HG02678 (cell line): ENCODE data around the gene SEMA6A.

Source experiments
- ATAC-seq: cut with Tn5 transposase; IDR thresholded peaks from one replicate; pipeline ENCODE4 v1.9.1; 2021; ENCODE audit warnings: mild to moderate bottlenecking, moderate library complexity; ENCODE audit not compliant: unreplicated experiment

SEMA6A gene

GRCh38 chr5:116574367-116575325 is at the start of gene SEMA6A:
SEMA6A (minus strand) TSS chr5:116574823; CDS start chr5:116504944, 69,879 bp downstream.
- peak; percentile 56 for ATAC-seq

- ATAC-seq = no peak
Measured at GRCh38 chr5:116622375-116623050, 47.9 kb upstream of the SEMA6A start.

- ATAC-seq = no peak
Measured at GRCh38 chr5:116621599-116621998, 47.0 kb upstream of the SEMA6A start.

GRCh38 chr5:116616876-116617275 is 42.3 kb upstream of the SEMA6A start:
- no peak for ATAC-seq

GRCh38 chr5:116614603-116614920 is 39.9 kb upstream of the SEMA6A start:
- no peak for ATAC-seq

- ATAC-seq = peak; percentile 30
Measured at GRCh38 chr5:116613445-116613844, 38.8 kb upstream of the SEMA6A start.

GRCh38 chr5:116612431-116612830 is 37.8 kb upstream of the SEMA6A start:
- ATAC-seq = no peak

- no peak for ATAC-seq
Measured at GRCh38 chr5:116605310-116606070, 30.9 kb upstream of the SEMA6A start.

- ATAC-seq = no peak
Measured at GRCh38 chr5:116604805-116605204, 30.2 kb upstream of the SEMA6A start.

GRCh38 chr5:116600876-116601275 is 26.3 kb upstream of the SEMA6A start:
- no peak for ATAC-seq

GRCh38 chr5:116598911-116599310 is 24.3 kb upstream of the SEMA6A start:
- ATAC-seq = no peak

GRCh38 chr5:116595498-116595897 is 20.9 kb upstream of the SEMA6A start:
- no peak for ATAC-seq

GRCh38 chr5:116593340-116593739 is 18.7 kb upstream of the SEMA6A start:
- ATAC-seq = no peak

- ATAC-seq = no peak
Measured at GRCh38 chr5:116585227-116585626, 10.6 kb upstream of the SEMA6A start.

- ATAC-seq = no peak
Measured at GRCh38 chr5:116583862-116584222, 9.2 kb upstream of the SEMA6A start.

- peak; percentile 63 for ATAC-seq
Measured at GRCh38 chr5:116583085-116583861, 8.7 kb upstream of the SEMA6A start.

GRCh38 chr5:116581910-116582309 is 7.3 kb upstream of the SEMA6A start:
- ATAC-seq = no peak

- no peak for ATAC-seq
Measured at GRCh38 chr5:116579144-116579543, 4.5 kb upstream of the SEMA6A start.

- ATAC-seq = no peak
Measured at GRCh38 chr5:116578676-116579075, 4.1 kb upstream of the SEMA6A start.

- ATAC-seq = peak; percentile 47
Measured at GRCh38 chr5:116577064-116577788, 2.6 kb upstream of the SEMA6A start.
